Measurements from ENCODE around the gene TNS1. TPM values are rescaled to one million over a fixed set of nuclear protein-coding genes. Genes with fewer than 3 reads are reported as not detected.

The TNS1 gene
- total and polyA plus RNA-seq, 9 of the 15 experiments (the other 6 are each of a cell fraction or from before 2014, with no cell fraction given) = 0.13 to 2.7 (median 0.77) TPM

DNA sequence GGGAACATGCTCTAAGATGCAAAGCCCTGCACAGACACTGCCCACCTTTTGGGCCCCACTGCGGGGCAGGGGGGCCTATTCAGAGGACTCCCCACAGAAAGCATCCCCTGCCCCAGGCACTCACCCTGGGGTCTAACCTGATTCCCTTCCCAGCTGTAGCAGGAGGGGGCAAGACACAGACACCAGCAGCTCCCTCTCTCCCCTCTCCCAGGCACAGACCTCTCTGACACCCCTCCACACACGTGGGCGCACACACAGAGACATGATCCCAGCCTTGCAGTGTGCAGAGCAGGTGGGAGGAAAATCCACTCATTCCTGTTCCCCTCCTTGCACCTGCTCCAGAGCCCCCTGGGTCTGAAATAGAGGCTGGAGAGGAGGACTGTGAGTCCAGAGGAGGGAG is 10.7 kb downstream of the TNS1 start (continued):
- no peak for TF ChIP-seq HEY1 (CRISPR knock-in tag; IDR thresholded peaks at IDR 0.05; ENCODE audit: borderline replicate concordance)
- TF ChIP-seq, protein P1, sequence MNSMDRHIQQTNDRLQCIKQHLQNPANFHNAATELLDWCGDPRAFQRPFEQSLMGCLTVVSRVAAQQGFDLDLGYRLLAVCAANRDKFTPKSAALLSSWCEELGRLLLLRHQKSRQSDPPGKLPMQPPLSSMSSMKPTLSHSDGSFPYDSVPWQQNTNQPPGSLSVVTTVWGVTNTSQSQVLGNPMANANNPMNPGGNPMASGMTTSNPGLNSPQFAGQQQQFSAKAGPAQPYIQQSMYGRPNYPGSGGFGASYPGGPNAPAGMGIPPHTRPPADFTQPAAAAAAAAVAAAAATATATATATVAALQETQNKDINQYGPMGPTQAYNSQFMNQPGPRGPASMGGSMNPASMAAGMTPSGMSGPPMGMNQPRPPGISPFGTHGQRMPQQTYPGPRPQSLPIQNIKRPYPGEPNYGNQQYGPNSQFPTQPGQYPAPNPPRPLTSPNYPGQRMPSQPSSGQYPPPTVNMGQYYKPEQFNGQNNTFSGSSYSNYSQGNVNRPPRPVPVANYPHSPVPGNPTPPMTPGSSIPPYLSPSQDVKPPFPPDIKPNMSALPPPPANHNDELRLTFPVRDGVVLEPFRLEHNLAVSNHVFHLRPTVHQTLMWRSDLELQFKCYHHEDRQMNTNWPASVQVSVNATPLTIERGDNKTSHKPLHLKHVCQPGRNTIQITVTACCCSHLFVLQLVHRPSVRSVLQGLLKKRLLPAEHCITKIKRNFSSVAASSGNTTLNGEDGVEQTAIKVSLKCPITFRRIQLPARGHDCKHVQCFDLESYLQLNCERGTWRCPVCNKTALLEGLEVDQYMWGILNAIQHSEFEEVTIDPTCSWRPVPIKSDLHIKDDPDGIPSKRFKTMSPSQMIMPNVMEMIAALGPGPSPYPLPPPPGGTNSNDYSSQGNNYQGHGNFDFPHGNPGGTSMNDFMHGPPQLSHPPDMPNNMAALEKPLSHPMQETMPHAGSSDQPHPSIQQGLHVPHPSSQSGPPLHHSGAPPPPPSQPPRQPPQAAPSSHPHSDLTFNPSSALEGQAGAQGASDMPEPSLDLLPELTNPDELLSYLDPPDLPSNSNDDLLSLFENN (IDR thresholded peaks at IDR 0.05; ENCODE audit: low read depth in 2 of 2, low read length in 2 of 2) = no peak
- TF ChIP-seq, protein P2, sequence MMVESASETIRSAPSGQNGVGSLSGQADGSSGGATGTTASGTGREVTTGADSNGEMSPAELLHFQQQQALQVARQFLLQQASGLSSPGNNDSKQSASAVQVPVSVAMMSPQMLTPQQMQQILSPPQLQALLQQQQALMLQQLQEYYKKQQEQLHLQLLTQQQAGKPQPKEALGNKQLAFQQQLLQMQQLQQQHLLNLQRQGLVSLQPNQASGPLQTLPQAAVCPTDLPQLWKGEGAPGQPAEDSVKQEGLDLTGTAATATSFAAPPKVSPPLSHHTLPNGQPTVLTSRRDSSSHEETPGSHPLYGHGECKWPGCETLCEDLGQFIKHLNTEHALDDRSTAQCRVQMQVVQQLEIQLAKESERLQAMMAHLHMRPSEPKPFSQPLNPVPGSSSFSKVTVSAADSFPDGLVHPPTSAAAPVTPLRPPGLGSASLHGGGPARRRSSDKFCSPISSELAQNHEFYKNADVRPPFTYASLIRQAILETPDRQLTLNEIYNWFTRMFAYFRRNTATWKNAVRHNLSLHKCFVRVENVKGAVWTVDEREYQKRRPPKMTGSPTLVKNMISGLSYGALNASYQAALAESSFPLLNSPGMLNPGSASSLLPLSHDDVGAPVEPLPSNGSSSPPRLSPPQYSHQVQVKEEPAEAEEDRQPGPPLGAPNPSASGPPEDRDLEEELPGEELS (CRISPR knock-in tag; IDR thresholded peaks at IDR 0.05; ENCODE audit: borderline replicate concordance) = no peak
- TF ChIP-seq, protein P3, sequence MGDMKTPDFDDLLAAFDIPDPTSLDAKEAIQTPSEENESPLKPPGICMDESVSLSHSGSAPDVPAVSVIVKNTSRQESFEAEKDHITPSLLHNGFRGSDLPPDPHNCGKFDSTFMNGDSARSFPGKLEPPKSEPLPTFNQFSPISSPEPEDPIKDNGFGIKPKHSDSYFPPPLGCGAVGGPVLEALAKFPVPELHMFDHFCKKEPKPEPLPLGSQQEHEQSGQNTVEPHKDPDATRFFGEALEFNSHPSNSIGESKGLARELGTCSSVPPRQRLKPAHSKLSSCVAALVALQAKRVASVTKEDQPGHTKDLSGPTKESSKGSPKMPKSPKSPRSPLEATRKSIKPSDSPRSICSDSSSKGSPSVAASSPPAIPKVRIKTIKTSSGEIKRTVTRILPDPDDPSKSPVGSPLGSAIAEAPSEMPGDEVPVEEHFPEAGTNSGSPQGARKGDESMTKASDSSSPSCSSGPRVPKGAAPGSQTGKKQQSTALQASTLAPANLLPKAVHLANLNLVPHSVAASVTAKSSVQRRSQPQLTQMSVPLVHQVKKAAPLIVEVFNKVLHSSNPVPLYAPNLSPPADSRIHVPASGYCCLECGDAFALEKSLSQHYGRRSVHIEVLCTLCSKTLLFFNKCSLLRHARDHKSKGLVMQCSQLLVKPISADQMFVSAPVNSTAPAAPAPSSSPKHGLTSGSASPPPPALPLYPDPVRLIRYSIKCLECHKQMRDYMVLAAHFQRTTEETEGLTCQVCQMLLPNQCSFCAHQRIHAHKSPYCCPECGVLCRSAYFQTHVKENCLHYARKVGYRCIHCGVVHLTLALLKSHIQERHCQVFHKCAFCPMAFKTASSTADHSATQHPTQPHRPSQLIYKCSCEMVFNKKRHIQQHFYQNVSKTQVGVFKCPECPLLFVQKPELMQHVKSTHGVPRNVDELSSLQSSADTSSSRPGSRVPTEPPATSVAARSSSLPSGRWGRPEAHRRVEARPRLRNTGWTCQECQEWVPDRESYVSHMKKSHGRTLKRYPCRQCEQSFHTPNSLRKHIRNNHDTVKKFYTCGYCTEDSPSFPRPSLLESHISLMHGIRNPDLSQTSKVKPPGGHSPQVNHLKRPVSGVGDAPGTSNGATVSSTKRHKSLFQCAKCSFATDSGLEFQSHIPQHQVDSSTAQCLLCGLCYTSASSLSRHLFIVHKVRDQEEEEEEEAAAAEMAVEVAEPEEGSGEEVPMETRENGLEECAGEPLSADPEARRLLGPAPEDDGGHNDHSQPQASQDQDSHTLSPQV (IDR thresholded peaks at IDR 0.05) = no peak

All from K562 (cell line).